K562 (cell line): ENCODE results near the gene CCNJL. TPM values are rescaled to one million over a fixed set of nuclear protein-coding genes. Genes with fewer than 3 reads are reported as not detected.

Experiments used
- MBD2 ChIP-seq: sonication (generic); IDR thresholded peaks from 2 replicates; pipeline ENCODE4 v1.6.1; 2016; ENCODE audit warnings: low read depth, borderline replicate concordance
- RFX1 ChIP-seq: fragments of 450-650 bp; IDR thresholded peaks from 2 replicates; pipeline ENCODE4 v1.6.1; 2016; ENCODE audit warnings: mild to moderate bottlenecking, moderate library complexity
- TAF1 ChIP-seq: IDR thresholded peaks from 2 replicates; pipeline ENCODE4 v1.6.1; 2011; ENCODE audit warnings: mild to moderate bottlenecking, low read length, moderate library complexity; ENCODE audit not compliant: insufficient read depth, control insufficient read depth, severe bottlenecking; ENCODE audit errors: extremely low read depth
- TAF9B ChIP-seq: fragments of 450-650 bp; IDR thresholded peaks from 2 replicates; pipeline ENCODE4 v1.6.1; 2018; ENCODE audit warnings: mild to moderate bottlenecking; ENCODE audit not compliant: partially characterized antibody
- TCF15 ChIP-seq: fragments of 250-450 bp; sonication (Bioruptor Pico); IDR thresholded peaks from 2 replicates; pipeline ENCODE4 v1.8.0; 2022; ENCODE audit warnings: moderate library complexity, mild to moderate bottlenecking, inconsistent platforms
- TRIM28 ChIP-seq: fragments of 450-650 bp; IDR thresholded peaks from 2 replicates; pipeline ENCODE4 v1.6.1; 2017
- ZNF75A ChIP-seq: fragments of 450-650 bp; formaldehyde crosslinking; IDR thresholded peaks from 2 replicates; pipeline ENCODE4 v1.4.0; 2020; ENCODE audit warnings: mild to moderate bottlenecking
- polyA plus RNA-seq, 8 experiments: library from polyadenylated mRNA; depleted of rRNA in 4 of 8; stranded (reverse) in 5 of 8; unstranded in 3 of 8; fragments of >200 nt; fragmentation: Nextera tagmentation in 2 of 8; fragmentation: Illumina TruSeq in 1 of 8; extraction: Ambion mirVana in 2 of 8; extraction: Trizol in 1 of 8; gene quantifications; 2 replicates each; pipeline versions ENCODE4 v1.2.1 to v1.2.3, GENCODE V29; 2011 to 2014; ENCODE audit warnings: inconsistent platforms in 1 of 8, missing spikeins in 1 of 8
- total RNA-seq, 7 experiments: library from RNA; depleted of rRNA in 6 of 7; stranded (reverse); fragments of >200 nt in 6 of 7; fragmentation: Illumina TruSeq in 2 of 7; extraction: Trizol in 2 of 7; gene quantifications; 2 replicates each; pipeline versions ENCODE4 v1.2.1 to v1.2.3, GENCODE V29; 2011 to 2021; ENCODE audit warnings: low replicate concordance in 1 of 7
- TF ChIP-seq, protein P1 (sequence below): IDR thresholded peaks from 2 replicates; pipeline ENCODE4 v1.6.1; 2011; ENCODE audit not compliant: insufficient read length; ENCODE audit errors: extremely low read depth
- TF ChIP-seq, protein P2 (sequence below): fragments of 450-650 bp; IDR thresholded peaks from 2 replicates; pipeline ENCODE4 v1.6.1; 2016; ENCODE audit warnings: mild to moderate bottlenecking

The CCNJL gene
- total and polyA plus RNA-seq, 9 of the 15 experiments (the other 6 are each of a cell fraction or from before 2014, with no cell fraction given), result 0.04 TPM; not detected in 8

- TF ChIP-seq TCF15 (CRISPR knock-in tag) (no peak), TAF9B (no peak), MBD2 (no peak), TRIM28 (no peak), RFX1 (no peak), ZNF75A (no peak), TAF1 (no peak)
- TF ChIP-seq, protein P1, sequence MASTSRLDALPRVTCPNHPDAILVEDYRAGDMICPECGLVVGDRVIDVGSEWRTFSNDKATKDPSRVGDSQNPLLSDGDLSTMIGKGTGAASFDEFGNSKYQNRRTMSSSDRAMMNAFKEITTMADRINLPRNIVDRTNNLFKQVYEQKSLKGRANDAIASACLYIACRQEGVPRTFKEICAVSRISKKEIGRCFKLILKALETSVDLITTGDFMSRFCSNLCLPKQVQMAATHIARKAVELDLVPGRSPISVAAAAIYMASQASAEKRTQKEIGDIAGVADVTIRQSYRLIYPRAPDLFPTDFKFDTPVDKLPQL, result no peak
- TF ChIP-seq, protein P2, sequence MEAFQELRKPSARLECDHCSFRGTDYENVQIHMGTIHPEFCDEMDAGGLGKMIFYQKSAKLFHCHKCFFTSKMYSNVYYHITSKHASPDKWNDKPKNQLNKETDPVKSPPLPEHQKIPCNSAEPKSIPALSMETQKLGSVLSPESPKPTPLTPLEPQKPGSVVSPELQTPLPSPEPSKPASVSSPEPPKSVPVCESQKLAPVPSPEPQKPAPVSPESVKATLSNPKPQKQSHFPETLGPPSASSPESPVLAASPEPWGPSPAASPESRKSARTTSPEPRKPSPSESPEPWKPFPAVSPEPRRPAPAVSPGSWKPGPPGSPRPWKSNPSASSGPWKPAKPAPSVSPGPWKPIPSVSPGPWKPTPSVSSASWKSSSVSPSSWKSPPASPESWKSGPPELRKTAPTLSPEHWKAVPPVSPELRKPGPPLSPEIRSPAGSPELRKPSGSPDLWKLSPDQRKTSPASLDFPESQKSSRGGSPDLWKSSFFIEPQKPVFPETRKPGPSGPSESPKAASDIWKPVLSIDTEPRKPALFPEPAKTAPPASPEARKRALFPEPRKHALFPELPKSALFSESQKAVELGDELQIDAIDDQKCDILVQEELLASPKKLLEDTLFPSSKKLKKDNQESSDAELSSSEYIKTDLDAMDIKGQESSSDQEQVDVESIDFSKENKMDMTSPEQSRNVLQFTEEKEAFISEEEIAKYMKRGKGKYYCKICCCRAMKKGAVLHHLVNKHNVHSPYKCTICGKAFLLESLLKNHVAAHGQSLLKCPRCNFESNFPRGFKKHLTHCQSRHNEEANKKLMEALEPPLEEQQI, result no peak
Observed at GRCh38 chr5:160357861-160358411, 45.6 kb upstream of the CCNJL start (continued).
